HepG2 (cell line): ENCODE measurements around the gene BICRA. TPM values are rescaled to one million over a fixed set of nuclear protein-coding genes. Genes with fewer than 3 reads are reported as not detected.

Experiments
- ATAC-seq: fragments of 200-7000 bp; cut with Tn5 transposase; 3 replicates; pipeline ENCODE4 v1.9.1; 2020; ENCODE audit warnings: mild to moderate bottlenecking, moderate library complexity
- BruUV-seq: library from RNA; stranded (reverse); fragments of 400-500 nt; replicated peaks from 2 replicates; lab custom pipeline; 2021; lab: Mats Ljungman, UMichigan
- CTCF ChIA-PET: fragments of 300-600 bp; formaldehyde crosslinking; extraction: SDS; loops from one replicate; lab custom pipeline; 2021; ENCODE audit warnings: low total read pairs, inconsistent platforms, low intra/inter-chr PET ratio; lab: Yijun Ruan, JAX
- POLR2A ChIA-PET: fragments of 350-600 bp; sonication (Branson Sonifier 250); formaldehyde crosslinking; loops from one replicate; lab custom pipeline; 2020; ENCODE audit warnings: antibody characterized with exemption, inconsistent platforms; lab: Yijun Ruan, JAX
- DNase-seq: peaks from one replicate; pipeline ENCODE4 v3.0.0-alpha.2; 2015; ENCODE audit warnings: low spot score
- FAIRE-seq: peaks from 3 replicates; lab custom pipeline; 2011; peaks lifted over from hg19 to GRCh38; lab: Jason Lieb, UNC
- H2AFZ ChIP-seq: one replicate; pipeline ENCODE4 v1.6.1; 2011; ENCODE audit warnings: low read length, inconsistent platforms
- H3K27ac ChIP-seq: fragments of 300-600 bp; 3 replicates; pipeline ENCODE4 v1.8.0; 2011; ENCODE audit warnings: mixed run types, mild to moderate bottlenecking, mixed read lengths, low read length, inconsistent platforms; ENCODE audit not compliant: insufficient read depth; ENCODE audit errors: extremely low read length
- H3K27me3 ChIP-seq, 2 experiments: fragments of 200-600 bp in 1 of 2; 2 replicates in 1 of 2; 3 replicates in 1 of 2; pipeline versions ENCODE4 v1.6.0 to v1.8.0; 2011; ENCODE audit warnings: low read length in 2 of 2, mild to moderate bottlenecking in 2 of 2, moderate library complexity in 2 of 2, inconsistent platforms in 1 of 2; ENCODE audit not compliant: insufficient read depth in 2 of 2, control insufficient read depth in 1 of 2
- H3K36me3 ChIP-seq, 2 experiments: fragments of 200-600 bp in 1 of 2; replicated peaks in 1 of 2; 2 replicates in 1 of 2; 3 replicates in 1 of 2; pipeline versions ENCODE4 v1.5.1 to v1.8.0; 2011; ENCODE audit warnings: low read length in 2 of 2, inconsistent platforms in 1 of 2; ENCODE audit not compliant: insufficient read depth in 2 of 2, control insufficient read depth in 1 of 2
- H3K4me1 ChIP-seq: 2 replicates; pipeline ENCODE4 v1.5.1; 2012; ENCODE audit warnings: low read length, inconsistent platforms; ENCODE audit not compliant: insufficient read depth
- H3K4me2 ChIP-seq: 2 replicates; pipeline ENCODE4 v1.6.0; 2011; ENCODE audit warnings: low read depth, low read length, inconsistent platforms
- H3K4me3 ChIP-seq, 3 experiments: fragments of 200-600 bp in 1 of 3; sonication (generic), shearing (Covaris generic) in 1 of 3; replicated peaks in 1 of 3; 2 replicates each; pipeline ENCODE4 v1.5.1; 2011 to 2016; ENCODE audit warnings: low read length in 3 of 3, inconsistent platforms in 2 of 3, low read depth in 2 of 3, mild to moderate bottlenecking in 2 of 3, control low read depth in 1 of 3, mixed read lengths in 1 of 3; ENCODE audit not compliant: insufficient read depth in 1 of 3
- H3K79me2 ChIP-seq: one replicate; pipeline ENCODE4 v1.6.1; 2011; ENCODE audit warnings: low read length, inconsistent platforms; ENCODE audit not compliant: insufficient read depth
- H3K9ac ChIP-seq: 2 replicates; pipeline ENCODE4 v1.6.0; 2011; ENCODE audit warnings: mild to moderate bottlenecking, low read depth, low read length, inconsistent platforms; ENCODE audit not compliant: insufficient read depth
- H3K9me3 ChIP-seq: 2 replicates; pipeline ENCODE4 v1.5.1; 2012; ENCODE audit warnings: mild to moderate bottlenecking, low read length
- H4K20me1 ChIP-seq: 2 replicates; pipeline ENCODE4 v1.6.0; 2011; ENCODE audit warnings: inconsistent platforms, mild to moderate bottlenecking, low read length, moderate library complexity; ENCODE audit not compliant: insufficient read depth
- PCBP2 ChIP-seq: fragments of 200-400 bp; formaldehyde crosslinking; optimal IDR thresholded peaks from 2 replicates; pipeline ENCODE3; 2018; ENCODE audit warnings: low read length, low read depth; ENCODE audit not compliant: poor library complexity, severe bottlenecking
- RFX3 ChIP-seq: IDR thresholded peaks from 2 replicates; pipeline ENCODE4 v1.6.1; 2016; ENCODE audit warnings: missing biosample characterization, missing genetic modification reagents
- XRCC5 ChIP-seq: fragments of 200-400 bp; formaldehyde crosslinking; optimal IDR thresholded peaks from 2 replicates; pipeline ENCODE3; 2017; ENCODE audit warnings: mild to moderate bottlenecking, low read length
- ZNF776 ChIP-seq: sonication (generic); formaldehyde crosslinking; IDR thresholded peaks from 2 replicates; pipeline ENCODE4 v1.4.0; 2020; ENCODE audit warnings: mild to moderate bottlenecking, missing genetic modification reagents
- WGBS: methylation state at CpG from one replicate; pipeline ENCODE4 v1.1.6; 2017; ENCODE audit warnings: low lambda C conversion rate; 5-methylcytosine and 5-hydroxymethylcytosine counted together
- in situ Hi-C: cut with HindIII; loops from 2 replicates; pipeline ENCODE4 v1.10.0; 2017; ENCODE audit warnings: low pct_unique_long_range_greater_than_20kb; ENCODE audit not compliant: extremely low pct_ligation_motif_present
- intact Hi-C: fragments of 100-400 bp; cut with micrococcal nuclease; formaldehyde crosslinking; loops from one replicate; pipeline ENCODE4 v1.10.0; 2022; ENCODE audit not compliant: unreplicated experiment
- polyA plus RNA-seq, 8 experiments: library from polyadenylated mRNA; depleted of rRNA in 3 of 8; stranded (reverse) in 7 of 8; unstranded in 1 of 8; fragments of >200 nt; fragmentation: Illumina TruSeq in 4 of 8; extraction: Trizol in 4 of 8; gene quantifications; 2 replicates each; pipeline versions ENCODE4 v1.2.1 to v1.2.3, GENCODE V29; 2011 to 2016; ENCODE audit warnings: low read depth in 4 of 8, missing spikeins in 1 of 8, mixed read lengths in 1 of 8; ENCODE audit not compliant: insufficient read depth in 1 of 8
- total RNA-seq, 5 experiments: library from RNA; depleted of rRNA; stranded (reverse); fragments of >200 nt; fragmentation: Illumina TruSeq; extraction: Trizol; gene quantifications; 2 replicates each; pipeline ENCODE4 v1.2.3, GENCODE V29; 2016; ENCODE audit warnings: low read depth in 1 of 5
- TF ChIP-seq, protein P1 (sequence below), 2 experiments: fragments of 450-650 bp in 1 of 2; sonication (generic) in 1 of 2; formaldehyde crosslinking in 1 of 2; IDR thresholded peaks; 2 replicates each; pipeline versions ENCODE4 v1.6.1 to v1.8.0; 2016 to 2022; ENCODE audit warnings: antibody characterized with exemption in 1 of 2, mild to moderate bottlenecking in 1 of 2, missing genetic modification reagents in 1 of 2
- TF ChIP-seq, protein P2 (sequence below): sonication (generic); formaldehyde crosslinking; IDR thresholded peaks from 2 replicates; pipeline ENCODE4 v1.5.1; 2020; ENCODE audit warnings: mild to moderate bottlenecking, missing genetic modification reagents

BICRA gene
- total and polyA plus RNA-seq, 2 of the 13 experiments (the other 11 are each of a cell fraction or from before 2014, with no cell fraction given), result 0.55 to 0.71 TPM

DNA sequence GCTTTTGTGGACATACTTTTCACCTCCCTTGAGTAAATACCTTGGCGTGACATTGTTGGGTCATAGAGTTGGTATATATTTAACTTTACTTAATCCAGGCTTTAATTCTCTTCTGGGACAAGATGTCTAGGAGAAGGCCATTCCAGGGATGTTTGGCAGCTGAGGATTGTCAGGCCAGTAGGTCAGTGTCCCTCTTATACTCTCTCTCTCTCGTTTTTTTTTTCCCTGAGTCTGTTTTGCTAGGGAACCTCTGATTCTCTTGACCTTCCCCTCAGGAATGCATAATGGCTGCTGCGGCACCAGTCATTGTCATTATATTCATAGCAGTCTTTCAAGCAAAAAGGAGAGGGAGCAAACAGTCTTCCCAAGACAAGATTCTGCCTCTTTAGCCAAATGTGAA is 48.8 kb downstream of the BICRA start:
- Histone ChIP-seq H2AFZ (no peak overlapping the region), H3K9me3 (no peaks in the 10 kb centered on the region), H4K20me1 (no peaks in the 10 kb centered on the region), H3K36me3 (no peaks in the 10 kb centered on the region; a peak in 1 of 5 replicates), H3K4me3 (no peak overlapping the region), H3K4me2 (no peak overlapping the region), H3K79me2 (peaks cover 10% of the 10 kb centered on the region), H3K9ac (no peak overlapping the region), H3K27me3 (no peaks in the 10 kb centered on the region), H3K27ac (no peak overlapping the region), H3K4me1 (peaks cover 55% of the 10 kb centered on the region)
- TF ChIP-seq RFX3 (CRISPR knock-in tag) (no peak), PCBP2 (no peak), XRCC5 (no peak), ZNF776 (CRISPR knock-in tag) (no peak)
- TF ChIP-seq, protein P1, sequence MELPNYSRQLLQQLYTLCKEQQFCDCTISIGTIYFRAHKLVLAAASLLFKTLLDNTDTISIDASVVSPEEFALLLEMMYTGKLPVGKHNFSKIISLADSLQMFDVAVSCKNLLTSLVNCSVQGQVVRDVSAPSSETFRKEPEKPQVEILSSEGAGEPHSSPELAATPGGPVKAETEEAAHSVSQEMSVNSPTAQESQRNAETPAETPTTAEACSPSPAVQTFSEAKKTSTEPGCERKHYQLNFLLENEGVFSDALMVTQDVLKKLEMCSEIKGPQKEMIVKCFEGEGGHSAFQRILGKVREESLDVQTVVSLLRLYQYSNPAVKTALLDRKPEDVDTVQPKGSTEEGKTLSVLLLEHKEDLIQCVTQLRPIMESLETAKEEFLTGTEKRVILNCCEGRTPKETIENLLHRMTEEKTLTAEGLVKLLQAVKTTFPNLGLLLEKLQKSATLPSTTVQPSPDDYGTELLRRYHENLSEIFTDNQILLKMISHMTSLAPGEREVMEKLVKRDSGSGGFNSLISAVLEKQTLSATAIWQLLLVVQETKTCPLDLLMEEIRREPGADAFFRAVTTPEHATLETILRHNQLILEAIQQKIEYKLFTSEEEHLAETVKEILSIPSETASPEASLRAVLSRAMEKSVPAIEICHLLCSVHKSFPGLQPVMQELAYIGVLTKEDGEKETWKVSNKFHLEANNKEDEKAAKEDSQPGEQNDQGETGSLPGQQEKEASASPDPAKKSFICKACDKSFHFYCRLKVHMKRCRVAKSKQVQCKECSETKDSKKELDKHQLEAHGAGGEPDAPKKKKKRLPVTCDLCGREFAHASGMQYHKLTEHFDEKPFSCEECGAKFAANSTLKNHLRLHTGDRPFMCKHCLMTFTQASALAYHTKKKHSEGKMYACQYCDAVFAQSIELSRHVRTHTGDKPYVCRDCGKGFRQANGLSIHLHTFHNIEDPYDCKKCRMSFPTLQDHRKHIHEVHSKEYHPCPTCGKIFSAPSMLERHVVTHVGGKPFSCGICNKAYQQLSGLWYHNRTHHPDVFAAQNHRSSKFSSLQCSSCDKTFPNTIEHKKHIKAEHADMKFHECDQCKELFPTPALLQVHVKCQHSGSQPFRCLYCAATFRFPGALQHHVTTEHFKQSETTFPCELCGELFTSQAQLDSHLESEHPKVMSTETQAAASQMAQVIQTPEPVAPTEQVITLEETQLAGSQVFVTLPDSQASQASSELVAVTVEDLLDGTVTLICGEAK (IDR thresholded peaks at IDR 0.05), result no peak
- TF ChIP-seq, protein P1 (CRISPR knock-in tag; IDR thresholded peaks at IDR 0.05), result no peak
- TF ChIP-seq, protein P2, sequence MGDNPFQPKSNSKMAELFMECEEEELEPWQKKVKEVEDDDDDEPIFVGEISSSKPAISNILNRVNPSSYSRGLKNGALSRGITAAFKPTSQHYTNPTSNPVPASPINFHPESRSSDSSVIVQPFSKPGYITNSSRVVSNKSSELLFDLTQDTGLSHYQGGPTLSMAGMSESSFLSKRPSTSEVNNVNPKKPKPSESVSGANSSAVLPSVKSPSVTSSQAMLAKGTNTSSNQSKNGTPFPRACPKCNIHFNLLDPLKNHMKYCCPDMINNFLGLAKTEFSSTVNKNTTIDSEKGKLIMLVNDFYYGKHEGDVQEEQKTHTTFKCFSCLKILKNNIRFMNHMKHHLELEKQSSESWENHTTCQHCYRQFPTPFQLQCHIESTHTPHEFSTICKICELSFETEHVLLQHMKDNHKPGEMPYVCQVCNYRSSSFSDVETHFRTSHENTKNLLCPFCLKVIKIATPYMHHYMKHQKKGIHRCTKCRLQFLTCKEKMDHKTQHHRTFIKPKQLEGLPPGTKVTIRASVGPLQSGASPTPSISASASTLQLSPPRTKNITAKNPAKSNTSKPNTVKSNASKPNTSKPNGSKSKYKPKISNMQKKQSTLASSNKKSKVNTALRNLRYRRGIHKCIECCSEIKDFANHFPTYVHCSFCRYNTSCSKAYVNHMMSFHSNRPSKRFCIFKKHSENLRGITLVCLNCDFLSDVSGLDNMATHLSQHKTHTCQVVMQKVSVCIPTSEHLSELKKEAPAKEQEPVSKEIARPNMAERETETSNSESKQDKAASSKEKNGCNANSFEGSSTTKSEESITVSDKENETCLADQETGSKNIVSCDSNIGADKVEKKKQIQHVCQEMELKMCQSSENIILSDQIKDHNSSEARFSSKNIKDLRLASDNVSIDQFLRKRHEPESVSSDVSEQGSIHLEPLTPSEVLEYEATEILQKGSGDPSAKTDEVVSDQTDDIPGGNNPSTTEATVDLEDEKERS (CRISPR knock-in tag), result no peak
- ChIA-PET CTCF (no interaction called here), POLR2A (no interaction called here)
- intact Hi-C loops (no loop called here), in situ Hi-C loops (no loop called here)
- no peak for FAIRE-seq
- BruUV-seq, result no TSS peak
- no peak for DNase-seq
- 86% methylated on average over 3 of the region's 3 CpGs for WGBS
- ATAC-seq, result no peak
